Lung (tissue), 12 donors: ENCODE measurements around the gene GDI1. TPM values are rescaled to one million over a fixed set of nuclear protein-coding genes. Genes with fewer than 3 reads are reported as not detected.

Experiments
- ATAC-seq: fragments of 200-7000 bp; cut with Tn5 transposase; one replicate; pipeline ENCODE4 v1.9.1; 2020; ENCODE audit warnings: moderate number of reproducible peaks; ENCODE audit not compliant: insufficient read depth, low FRiP score
- DNase-seq, 3 donors: peaks; one replicate each; pipeline ENCODE4 v3.0.0-alpha.2; 2013 to 2017
- H3K27ac ChIP-seq, 2 donors: one replicate each; pipeline ENCODE4 v1.5.1; 2013; ENCODE audit warnings: mild to moderate bottlenecking in 2 of 2, moderate library complexity in 2 of 2, control low read depth in 1 of 2, inconsistent platforms in 1 of 2, low read depth in 1 of 2, low read length in 1 of 2
- H3K27me3 ChIP-seq, 3 donors: one replicate each; pipeline ENCODE4 v1.5.1; 2013; ENCODE audit warnings: low read length in 2 of 3; ENCODE audit not compliant: control insufficient read depth in 3 of 3, insufficient read depth in 3 of 3
- H3K36me3 ChIP-seq, 4 donors: one replicate each; pipeline ENCODE4 v1.5.1; 2013; ENCODE audit warnings: low read length in 4 of 4, mild to moderate bottlenecking in 1 of 4, moderate library complexity in 1 of 4; ENCODE audit not compliant: control insufficient read depth in 4 of 4, insufficient read depth in 4 of 4
- H3K4me1 ChIP-seq, 5 donors: one replicate each; pipeline ENCODE4 v1.5.1; 2013; ENCODE audit warnings: low read length in 5 of 5, mild to moderate bottlenecking in 2 of 5, moderate library complexity in 1 of 5; ENCODE audit not compliant: control insufficient read depth in 5 of 5, insufficient read depth in 5 of 5
- H3K4me3 ChIP-seq: one replicate; pipeline ENCODE4 v1.5.1; 2013; ENCODE audit warnings: mild to moderate bottlenecking, control low read depth, moderate library complexity
- H3K9ac ChIP-seq, 2 donors: one replicate each; pipeline ENCODE4 v1.5.1; 2013; ENCODE audit warnings: low read length in 2 of 2, control low read depth in 1 of 2; ENCODE audit not compliant: insufficient read depth in 1 of 2
- H3K9me3 ChIP-seq, 4 donors: one replicate each; pipeline ENCODE4 v1.5.1; 2013; ENCODE audit warnings: low read length in 3 of 4, mild to moderate bottlenecking in 1 of 4, moderate library complexity in 1 of 4; ENCODE audit not compliant: control insufficient read depth in 4 of 4, insufficient read depth in 3 of 4
- WGBS, 2 donors: extraction: QIAGEN DNeasy Blood & Tissue Kit; methylation state at CpG; one replicate each; pipeline ENCODE4 v1.1.7; 2013; 5-methylcytosine and 5-hydroxymethylcytosine counted together
- polyA plus RNA-seq, 2 donors: library from polyadenylated mRNA; stranded (reverse); fragments of 200-250 nt; gene quantifications; one replicate each; pipeline ENCODE4 v1.2.1, GENCODE V29; 2013
- total RNA-seq, 2 donors: library from RNA; depleted of rRNA in 1 of 2; stranded (reverse); fragments of >200 nt in 1 of 2; gene quantifications; one replicate each; pipeline ENCODE4 v1.2.1, GENCODE V29; 2014 to 2021
- TF ChIP-seq, protein P1 (sequence below): IDR thresholded peaks from 2 replicates; pipeline ENCODE4 v1.5.1; 2012; ENCODE audit warnings: mild to moderate bottlenecking; ENCODE audit errors: control extremely low read depth, extremely low read depth
- donor health status: control.
- donor health status: control.
- donor health status: Bipolar disorder and iron deficiency.
- donor health status: healthy.
- donor health status: DM: yes; HTN: yes; CAD: no.

Gene GDI1
- total and polyA plus RNA-seq, 4 donors = 64.0 to 130 (median 116) TPM

- WGBS, 2 donors = 78 to 100% methylated on average over 1 to 8 of the region's 8 CpGs
Observed at GRCh38 chrX:154413142-154413541, 23.8 kb upstream of the GDI1 start.

GRCh38 chrX:154417157-154417556 lies 19.8 kb upstream of the GDI1 start:
- Histone ChIP-seq H3K4me1 (peaks cover 0 to 2% (median 0%) of the 10 kb centered on the region in 5 donors), H3K36me3 (peaks cover 0 to 4% (median 0%) of the 10 kb centered on the region in 4 donors), H3K9me3 (peaks cover 0 to 6% (median 2%) of the 10 kb centered on the region in 4 donors), H3K9ac (no peak overlapping the region), H3K4me3 (no peak overlapping the region), H3K27me3 (peaks cover 0 to 3% (median 0%) of the 10 kb centered on the region in 3 donors), H3K27ac (no peak overlapping the region)
- TF ChIP-seq, protein P1, sequence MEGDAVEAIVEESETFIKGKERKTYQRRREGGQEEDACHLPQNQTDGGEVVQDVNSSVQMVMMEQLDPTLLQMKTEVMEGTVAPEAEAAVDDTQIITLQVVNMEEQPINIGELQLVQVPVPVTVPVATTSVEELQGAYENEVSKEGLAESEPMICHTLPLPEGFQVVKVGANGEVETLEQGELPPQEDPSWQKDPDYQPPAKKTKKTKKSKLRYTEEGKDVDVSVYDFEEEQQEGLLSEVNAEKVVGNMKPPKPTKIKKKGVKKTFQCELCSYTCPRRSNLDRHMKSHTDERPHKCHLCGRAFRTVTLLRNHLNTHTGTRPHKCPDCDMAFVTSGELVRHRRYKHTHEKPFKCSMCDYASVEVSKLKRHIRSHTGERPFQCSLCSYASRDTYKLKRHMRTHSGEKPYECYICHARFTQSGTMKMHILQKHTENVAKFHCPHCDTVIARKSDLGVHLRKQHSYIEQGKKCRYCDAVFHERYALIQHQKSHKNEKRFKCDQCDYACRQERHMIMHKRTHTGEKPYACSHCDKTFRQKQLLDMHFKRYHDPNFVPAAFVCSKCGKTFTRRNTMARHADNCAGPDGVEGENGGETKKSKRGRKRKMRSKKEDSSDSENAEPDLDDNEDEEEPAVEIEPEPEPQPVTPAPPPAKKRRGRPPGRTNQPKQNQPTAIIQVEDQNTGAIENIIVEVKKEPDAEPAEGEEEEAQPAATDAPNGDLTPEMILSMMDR = no peak
- DNase-seq = no peak
- no peak for ATAC-seq
- 74% methylated on average over 4 to 7 of the region's 7 CpGs for WGBS, 2 donors

More at GRCh38 chrX:154413142-154413541, 23.8 kb upstream of the GDI1 start:
- Histone ChIP-seq H3K27ac (peak overlapping the region; percentile 94 to 98), H3K9me3 (peaks cover 0 to 6% (median 3%) of the 10 kb centered on the region in 4 donors), H3K9ac (no peak overlapping the region), H3K4me1 (peaks cover 0 to 2% (median 0%) of the 10 kb centered on the region in 5 donors), H3K27me3 (no peaks in the 10 kb centered on the region), H3K36me3 (peaks cover 0 to 4% (median 0%) of the 10 kb centered on the region in 4 donors), H3K4me3 (no peak overlapping the region)
- TF ChIP-seq, protein P1 = no peak
- DNase-seq (no peak), ATAC-seq (no peak)

GRCh38 chrX:154419189-154419588 lies 17.8 kb upstream of the GDI1 start:
- WGBS, 2 donors = 87 to 91% methylated on average over 7 to 8 of the region's 8 CpGs
- Histone ChIP-seq H3K27me3 (peaks cover 0 to 3% (median 0%) of the 10 kb centered on the region in 3 donors), H3K4me1 (no peaks in the 10 kb centered on the region), H3K9me3 (no peaks in the 10 kb centered on the region), H3K9ac (no peak overlapping the region), H3K4me3 (no peak overlapping the region), H3K27ac (peak overlapping the region in 1 of 2 donors; percentile 47), H3K36me3 (peaks cover 0 to 2% (median 0%) of the 10 kb centered on the region in 4 donors)
- no peak for ATAC-seq
- DNase-seq = no peak
- TF ChIP-seq, protein P1 = no peak
